ENCODE results near the gene PHOX2A.

DNA sequence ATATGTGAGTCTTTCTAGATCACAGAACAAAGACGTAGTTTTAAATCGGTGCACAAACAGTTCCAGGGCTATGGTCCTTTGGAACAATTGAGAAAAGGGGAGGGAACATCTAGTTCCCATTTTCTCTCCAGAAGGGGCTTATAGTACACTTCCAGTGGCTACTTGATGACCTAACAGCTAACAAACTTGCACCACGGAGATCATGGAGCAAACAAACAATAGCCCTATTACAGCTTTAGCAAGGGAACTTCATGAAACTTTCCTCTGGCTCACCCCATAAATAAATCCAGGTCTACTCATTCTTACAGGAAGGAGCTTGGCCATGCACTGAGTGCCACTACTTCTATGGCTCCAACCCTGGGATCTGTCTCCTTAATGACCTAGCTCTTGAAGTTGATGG lies 35.7 kb downstream of the PHOX2A start:
- TF ChIP-seq CTCF (IDR thresholded peaks at IDR 0.05; ENCODE audit: insufficient read depth, low read depth, low read length) (no peak), EZH2 (IDR thresholded peaks at IDR 0.05; ENCODE audit: insufficient read depth, low read length) (no peak)
